HepG2 (cell line): ENCODE measurements around the gene SASH1. TPM values are rescaled to one million over a fixed set of nuclear protein-coding genes. Genes with fewer than 3 reads are reported as not detected.
A peak's percentile ranks its signal among the peaks of the same experiment; 100 is the strongest.

Experiments used
- ATAC-seq: fragments of 200-7000 bp; cut with Tn5 transposase; 3 replicates; pipeline ENCODE4 v1.9.1; 2020; ENCODE audit warnings: mild to moderate bottlenecking, moderate library complexity
- BruUV-seq: library from RNA; stranded (reverse); fragments of 400-500 nt; replicated peaks from 2 replicates; lab custom pipeline; 2021; lab: Mats Ljungman, UMichigan
- CTCF ChIA-PET: fragments of 300-600 bp; formaldehyde crosslinking; extraction: SDS; loops from one replicate; lab custom pipeline; 2021; ENCODE audit warnings: low total read pairs, inconsistent platforms, low intra/inter-chr PET ratio; lab: Yijun Ruan, JAX
- POLR2A ChIA-PET: fragments of 350-600 bp; sonication (Branson Sonifier 250); formaldehyde crosslinking; loops from one replicate; lab custom pipeline; 2020; ENCODE audit warnings: antibody characterized with exemption, inconsistent platforms; lab: Yijun Ruan, JAX
- DNase-seq: peaks from one replicate; pipeline ENCODE4 v3.0.0-alpha.2; 2015; ENCODE audit warnings: low spot score
- FAIRE-seq: peaks from 3 replicates; lab custom pipeline; 2011; peaks lifted over from hg19 to GRCh38; lab: Jason Lieb, UNC
- H2AFZ ChIP-seq: one replicate; pipeline ENCODE4 v1.6.1; 2011; ENCODE audit warnings: low read length, inconsistent platforms
- H3K27ac ChIP-seq: fragments of 300-600 bp; 3 replicates; pipeline ENCODE4 v1.8.0; 2011; ENCODE audit warnings: mixed run types, mild to moderate bottlenecking, mixed read lengths, low read length, inconsistent platforms; ENCODE audit not compliant: insufficient read depth; ENCODE audit errors: extremely low read length
- H3K27me3 ChIP-seq, 2 experiments: fragments of 200-600 bp in 1 of 2; 2 replicates in 1 of 2; 3 replicates in 1 of 2; pipeline versions ENCODE4 v1.6.0 to v1.8.0; 2011; ENCODE audit warnings: low read length in 2 of 2, mild to moderate bottlenecking in 2 of 2, moderate library complexity in 2 of 2, inconsistent platforms in 1 of 2; ENCODE audit not compliant: insufficient read depth in 2 of 2, control insufficient read depth in 1 of 2
- H3K36me3 ChIP-seq, 2 experiments: fragments of 200-600 bp in 1 of 2; replicated peaks in 1 of 2; 2 replicates in 1 of 2; 3 replicates in 1 of 2; pipeline versions ENCODE4 v1.5.1 to v1.8.0; 2011; ENCODE audit warnings: low read length in 2 of 2, inconsistent platforms in 1 of 2; ENCODE audit not compliant: insufficient read depth in 2 of 2, control insufficient read depth in 1 of 2
- H3K4me1 ChIP-seq: 2 replicates; pipeline ENCODE4 v1.5.1; 2012; ENCODE audit warnings: low read length, inconsistent platforms; ENCODE audit not compliant: insufficient read depth
- H3K4me2 ChIP-seq: 2 replicates; pipeline ENCODE4 v1.6.0; 2011; ENCODE audit warnings: low read depth, low read length, inconsistent platforms
- H3K4me3 ChIP-seq, 3 experiments: fragments of 200-600 bp in 1 of 3; sonication (generic), shearing (Covaris generic) in 1 of 3; replicated peaks in 1 of 3; 2 replicates each; pipeline ENCODE4 v1.5.1; 2011 to 2016; ENCODE audit warnings: low read length in 3 of 3, inconsistent platforms in 2 of 3, low read depth in 2 of 3, mild to moderate bottlenecking in 2 of 3, control low read depth in 1 of 3, mixed read lengths in 1 of 3; ENCODE audit not compliant: insufficient read depth in 1 of 3
- H3K79me2 ChIP-seq: one replicate; pipeline ENCODE4 v1.6.1; 2011; ENCODE audit warnings: low read length, inconsistent platforms; ENCODE audit not compliant: insufficient read depth
- H3K9ac ChIP-seq: 2 replicates; pipeline ENCODE4 v1.6.0; 2011; ENCODE audit warnings: mild to moderate bottlenecking, low read depth, low read length, inconsistent platforms; ENCODE audit not compliant: insufficient read depth
- H3K9me3 ChIP-seq: 2 replicates; pipeline ENCODE4 v1.5.1; 2012; ENCODE audit warnings: mild to moderate bottlenecking, low read length
- H4K20me1 ChIP-seq: 2 replicates; pipeline ENCODE4 v1.6.0; 2011; ENCODE audit warnings: inconsistent platforms, mild to moderate bottlenecking, low read length, moderate library complexity; ENCODE audit not compliant: insufficient read depth
- BRD4 ChIP-seq: sonication (generic); formaldehyde crosslinking; IDR thresholded peaks from 2 replicates; pipeline ENCODE4 v1.4.0; 2020; ENCODE audit warnings: missing genetic modification reagents
- CEBPB ChIP-seq: IDR thresholded peaks from 2 replicates; pipeline ENCODE4 v1.6.1; 2011; ENCODE audit warnings: low read depth, low read length, improper control_type of control experiment, borderline replicate concordance
- CREM ChIP-seq, 2 experiments: sonication (generic) in 1 of 2; formaldehyde crosslinking in 1 of 2; IDR thresholded peaks; 2 replicates each; pipeline versions ENCODE4 v1.4.0 to v1.6.1; 2016 to 2020; ENCODE audit warnings: antibody characterized with exemption in 1 of 2, mild to moderate bottlenecking in 1 of 2, missing genetic modification reagents in 1 of 2
- MAFK ChIP-seq, 2 experiments: IDR thresholded peaks in 1 of 2; conservative IDR thresholded peaks in 1 of 2; 2 replicates each; pipeline ENCODE4 v1.6.1; 2011; ENCODE audit warnings: improper control_type of control experiment in 2 of 2, low read length in 2 of 2
- POLR2A ChIP-seq, 2 experiments: IDR thresholded peaks; 2 replicates each; pipeline ENCODE4 v1.6.1; 2011; ENCODE audit warnings: low read depth in 2 of 2, low read length in 2 of 2, mild to moderate bottlenecking in 1 of 2, moderate library complexity in 1 of 2; ENCODE audit not compliant: insufficient read depth in 1 of 2
- ZIK1 ChIP-seq: sonication (generic); formaldehyde crosslinking; IDR thresholded peaks from 2 replicates; pipeline ENCODE4 v1.5.0; 2020; ENCODE audit warnings: mild to moderate bottlenecking, low read depth, missing genetic modification reagents, borderline replicate concordance
- WGBS: methylation state at CpG from one replicate; pipeline ENCODE4 v1.1.6; 2017; ENCODE audit warnings: low lambda C conversion rate; 5-methylcytosine and 5-hydroxymethylcytosine counted together
- in situ Hi-C: cut with HindIII; loops from 2 replicates; pipeline ENCODE4 v1.10.0; 2017; ENCODE audit warnings: low pct_unique_long_range_greater_than_20kb; ENCODE audit not compliant: extremely low pct_ligation_motif_present
- intact Hi-C: fragments of 100-400 bp; cut with micrococcal nuclease; formaldehyde crosslinking; loops from one replicate; pipeline ENCODE4 v1.10.0; 2022; ENCODE audit not compliant: unreplicated experiment
- polyA plus RNA-seq, 8 experiments: library from polyadenylated mRNA; depleted of rRNA in 3 of 8; stranded (reverse) in 7 of 8; unstranded in 1 of 8; fragments of >200 nt; fragmentation: Illumina TruSeq in 4 of 8; extraction: Trizol in 4 of 8; gene quantifications; 2 replicates each; pipeline versions ENCODE4 v1.2.1 to v1.2.3, GENCODE V29; 2011 to 2016; ENCODE audit warnings: low read depth in 4 of 8, missing spikeins in 1 of 8, mixed read lengths in 1 of 8; ENCODE audit not compliant: insufficient read depth in 1 of 8
- total RNA-seq, 5 experiments: library from RNA; depleted of rRNA; stranded (reverse); fragments of >200 nt; fragmentation: Illumina TruSeq; extraction: Trizol; gene quantifications; 2 replicates each; pipeline ENCODE4 v1.2.3, GENCODE V29; 2016; ENCODE audit warnings: low read depth in 1 of 5
- TF ChIP-seq, protein P1 (sequence below): sonication (generic); formaldehyde crosslinking; IDR thresholded peaks from 2 replicates; pipeline ENCODE4 v1.4.0; 2020; ENCODE audit warnings: missing genetic modification reagents

Gene SASH1
- total and polyA plus RNA-seq, 2 of the 13 experiments (the other 11 are each of a cell fraction or from before 2014, with no cell fraction given): 7.5 to 8.2 TPM

DNA sequence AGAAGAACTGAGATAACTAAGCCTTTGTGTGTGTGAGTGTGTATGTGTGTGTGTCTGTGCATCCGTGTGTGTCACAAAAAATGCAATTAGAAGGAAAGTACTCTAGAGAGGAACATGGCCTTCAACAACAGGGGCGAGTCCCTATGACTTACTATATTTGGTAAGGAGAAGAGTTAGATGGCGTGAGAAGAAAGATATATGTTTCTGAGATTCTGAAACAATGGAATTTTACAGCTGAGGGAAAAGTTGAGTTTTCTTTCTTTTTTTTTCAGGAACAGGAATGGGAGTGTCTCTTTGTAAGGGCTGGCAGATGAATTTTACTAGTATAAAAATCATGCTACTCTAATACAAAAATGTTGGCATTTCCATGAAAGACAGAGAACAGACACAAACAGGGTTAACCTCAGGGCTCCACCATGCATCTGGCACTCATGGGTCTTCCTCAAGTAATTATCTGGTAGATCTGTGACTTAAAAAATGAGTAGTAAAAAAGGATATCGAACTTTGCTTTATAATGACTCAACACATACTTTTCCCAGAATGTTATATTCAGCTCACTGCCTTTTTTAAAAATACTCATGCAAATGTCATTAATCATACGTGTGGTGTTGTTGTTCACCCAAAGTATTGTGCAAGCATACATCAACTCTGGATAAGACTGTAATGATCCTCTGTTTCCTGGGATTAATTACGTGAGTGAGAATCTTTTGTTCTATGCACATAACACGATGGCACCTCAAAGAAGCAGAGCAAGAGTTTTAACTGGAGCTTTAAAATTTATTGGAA is 12.8 kb upstream of the SASH1 start:
- FAIRE-seq (no peak), ATAC-seq (no peak), DNase-seq (no peak)
- POLR2A ChIA-PET: no interaction called here
- Histone ChIP-seq H2AFZ (no peak overlapping the region), H3K36me3 (no peaks in the 10 kb centered on the region), H4K20me1 (no peaks in the 10 kb centered on the region), H3K9me3 (no peaks in the 10 kb centered on the region), H3K4me2 (no peak overlapping the region), H3K4me1 (peaks cover 17% of the 10 kb centered on the region), H3K9ac (no peak overlapping the region), H3K27me3 (no peaks in the 10 kb centered on the region), H3K27ac (no peak overlapping the region), H3K79me2 (no peaks in the 10 kb centered on the region), H3K4me3 (no peak overlapping the region)
- no TSS peak for BruUV-seq
- TF ChIP-seq POLR2A (IDR thresholded peaks at IDR 0.05; ENCODE audit: insufficient read depth in 1 of 2, low read depth in 2 of 2, low read length in 2 of 2) (no peak), CEBPB (peak; percentile 41; the same call in 1 of the 2 replicates), CREM (IDR thresholded peaks at IDR 0.05) (no peak), CREM (CRISPR knock-in tag; IDR thresholded peaks at IDR 0.05) (no peak)
- TF ChIP-seq, protein P1, sequence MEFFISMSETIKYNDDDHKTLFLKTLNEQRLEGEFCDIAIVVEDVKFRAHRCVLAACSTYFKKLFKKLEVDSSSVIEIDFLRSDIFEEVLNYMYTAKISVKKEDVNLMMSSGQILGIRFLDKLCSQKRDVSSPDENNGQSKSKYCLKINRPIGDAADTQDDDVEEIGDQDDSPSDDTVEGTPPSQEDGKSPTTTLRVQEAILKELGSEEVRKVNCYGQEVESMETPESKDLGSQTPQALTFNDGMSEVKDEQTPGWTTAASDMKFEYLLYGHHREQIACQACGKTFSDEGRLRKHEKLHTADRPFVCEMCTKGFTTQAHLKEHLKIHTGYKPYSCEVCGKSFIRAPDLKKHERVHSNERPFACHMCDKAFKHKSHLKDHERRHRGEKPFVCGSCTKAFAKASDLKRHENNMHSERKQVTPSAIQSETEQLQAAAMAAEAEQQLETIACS (CRISPR knock-in tag): no peak
- CTCF ChIA-PET: no interaction called here
- intact Hi-C loops (loop anchor here (5.0 kb wide), 1 partner anchor 1957 kb away; no protein-coding TSS in a partner anchor), in situ Hi-C loops (no loop called here)
- WGBS: 41% methylated on average over 7 of the region's 7 CpGs

DNA sequence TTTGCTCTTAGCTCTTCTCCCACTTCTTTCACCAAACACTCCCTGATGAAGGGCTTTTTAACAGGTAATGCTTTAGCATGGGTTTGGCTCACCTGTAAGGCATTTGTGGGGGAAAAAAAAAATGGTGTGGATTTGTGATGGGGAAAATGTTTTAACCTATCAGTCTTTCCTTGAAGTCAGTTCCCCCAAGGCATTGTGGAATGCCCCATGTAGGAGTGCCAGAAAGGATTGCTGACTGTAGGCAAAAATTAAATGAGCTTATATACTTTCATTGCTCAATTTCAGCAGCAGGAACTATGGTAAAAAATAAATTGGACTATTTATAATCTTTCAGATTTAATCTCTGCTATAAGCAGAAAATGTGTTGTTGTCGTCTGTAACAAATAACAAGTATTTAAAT is 10.6 kb upstream of the SASH1 start:
- no peak overlapping the region for H2AFZ ChIP-seq
- H3K9ac ChIP-seq: no peak overlapping the region
- H3K79me2 ChIP-seq: no peaks in the 10 kb centered on the region
- in situ Hi-C loops (no loop called here), intact Hi-C loops (no loop called here)
- H3K4me2 ChIP-seq: no peak overlapping the region
- H3K4me3 ChIP-seq: no peak overlapping the region
- H3K36me3 ChIP-seq: no peaks in the 10 kb centered on the region
- FAIRE-seq (no peak), DNase-seq (no peak), ATAC-seq (no peak)
- H3K4me1 ChIP-seq: peaks cover 17% of the 10 kb centered on the region
- TF ChIP-seq BRD4 (CRISPR knock-in tag) (no peak), MAFK (conservative IDR thresholded peaks at IDR 0.05 in 1 of 2, IDR thresholded peaks at IDR 0.05 in 1 of 2; ENCODE audit: low read length in 2 of 2) (peak; percentile 23 to 36; a peak in 1 of 4 replicates), ZIK1 (no peak)
- POLR2A ChIA-PET: no interaction called here
- no peaks in the 10 kb centered on the region for H3K9me3 ChIP-seq
- BruUV-seq: no TSS peak
- H3K27me3 ChIP-seq: no peaks in the 10 kb centered on the region
- WGBS: 33% methylated on average over 1 of the region's 1 CpG
- no peaks in the 10 kb centered on the region for H4K20me1 ChIP-seq
- CTCF ChIA-PET: no interaction called here
- H3K27ac ChIP-seq: no peak overlapping the region
